Dendritic cell treated with granulocyte-macrophage colony-stimulating factor and Interleukin-4, amounts not matched to agents 40 ng/mL and 50 ng/mL, for 4 days (primary cell): ENCODE measurements around the gene BMERB1.
"Not testable (repeated sequence)": the region's sequence is repeated elsewhere in the genome, so short reads cannot be mapped to it uniquely, and the experiment has no call there.

ENCODE experiments used
- H3K27ac Mint-ChIP-seq: one replicate; pipeline ENCODE4 v1.8.0; 2022; ENCODE audit warnings: mild to moderate bottlenecking, mixed read lengths
- H3K27me3 Mint-ChIP-seq: one replicate; pipeline ENCODE4 v1.8.0; 2022; ENCODE audit warnings: mild to moderate bottlenecking, mixed read lengths
- H3K36me3 Mint-ChIP-seq: one replicate; pipeline ENCODE4 v1.8.0; 2022; ENCODE audit warnings: low read depth, mixed read lengths
- H3K4me1 Mint-ChIP-seq: one replicate; pipeline ENCODE4 v1.8.0; 2022; ENCODE audit warnings: low read depth, mixed read lengths
- H3K4me3 Mint-ChIP-seq: one replicate; pipeline ENCODE4 v1.8.0; 2022; ENCODE audit warnings: mild to moderate bottlenecking, moderate library complexity, mixed read lengths
- H3K9me3 Mint-ChIP-seq: one replicate; pipeline ENCODE4 v1.8.0; 2022; ENCODE audit warnings: mixed read lengths
- intact Hi-C: fragments of 100-400 bp; cut with micrococcal nuclease; formaldehyde crosslinking; loops from one replicate; pipeline ENCODE4 v1.15.0; 2022

Gene BMERB1

GRCh38 chr16:15605839-15606517 is 171.6 kb downstream of the BMERB1 start:
- Mint-ChIP-seq H3K27me3 (no peaks in the 10 kb centered on the region), H3K4me3 (no peak overlapping the region), H3K9me3 (no peaks in the 10 kb centered on the region), H3K27ac (no peak overlapping the region), H3K36me3 (peaks cover 100% of the 10 kb centered on the region), H3K4me1 (peaks cover 34% of the 10 kb centered on the region)
- intact Hi-C loops: no loop called here

GRCh38 chr16:15606518-15607220 is 172.3 kb downstream of the BMERB1 start:
- H3K36me3 Mint-ChIP-seq: peaks cover 98% of the 10 kb centered on the region
- H3K4me1 Mint-ChIP-seq: peaks cover 28% of the 10 kb centered on the region
- peak overlapping the region; percentile 54 for H3K27ac Mint-ChIP-seq
- H3K27me3 Mint-ChIP-seq: no peaks in the 10 kb centered on the region
- intact Hi-C loops: no loop called here
- no peaks in the 10 kb centered on the region for H3K9me3 Mint-ChIP-seq
- H3K4me3 Mint-ChIP-seq: no peak overlapping the region

- H3K27me3 Mint-ChIP-seq, intact Hi-C loops, H3K4me3 Mint-ChIP-seq, H3K9me3 Mint-ChIP-seq: not testable (repeated sequence)
- H3K4me1 Mint-ChIP-seq: peaks cover 28% of the 10 kb centered on the region
- H3K27ac Mint-ChIP-seq: peak overlapping the region; percentile 54
- peaks cover 98% of the 10 kb centered on the region for H3K36me3 Mint-ChIP-seq
Measured at GRCh38 chr16:15607221-15607699, 172.9 kb downstream of the BMERB1 start.

GRCh38 chr16:15607700-15608396 is 173.5 kb downstream of the BMERB1 start:
- peaks cover 28% of the 10 kb centered on the region for H3K4me1 Mint-ChIP-seq
- no peaks in the 10 kb centered on the region for H3K27me3 Mint-ChIP-seq
- H3K4me3 Mint-ChIP-seq: no peak overlapping the region
- no peaks in the 10 kb centered on the region for H3K9me3 Mint-ChIP-seq
- intact Hi-C loops: no loop called here
- peaks cover 98% of the 10 kb centered on the region for H3K36me3 Mint-ChIP-seq
- H3K27ac Mint-ChIP-seq: peak overlapping the region; percentile 54

GRCh38 chr16:15608398-15609285 is 174.3 kb downstream of the BMERB1 start:
- H3K4me3 Mint-ChIP-seq: no peak overlapping the region
- no peaks in the 10 kb centered on the region for H3K9me3 Mint-ChIP-seq

GRCh38 chr16:15609286-15609649 is 174.9 kb downstream of the BMERB1 start:
- no peaks in the 10 kb centered on the region for H3K27me3 Mint-ChIP-seq
- H3K4me1 Mint-ChIP-seq: peaks cover 28% of the 10 kb centered on the region
- H3K9me3 Mint-ChIP-seq: no peaks in the 10 kb centered on the region
- H3K27ac Mint-ChIP-seq: no peak overlapping the region
- H3K4me3 Mint-ChIP-seq: no peak overlapping the region
- peaks cover 98% of the 10 kb centered on the region for H3K36me3 Mint-ChIP-seq
- intact Hi-C loops: no loop called here

More at GRCh38 chr16:15608398-15609285, 174.3 kb downstream of the BMERB1 start:
- Mint-ChIP-seq H3K27ac (peak overlapping the region; percentile 54), H3K4me1 (peaks cover 28% of the 10 kb centered on the region), H3K27me3 (no peaks in the 10 kb centered on the region), H3K36me3 (peaks cover 98% of the 10 kb centered on the region)
- intact Hi-C loops: no loop called here

GRCh38 chr16:15610369-15610871 is 176.0 kb downstream of the BMERB1 start:
- no peaks in the 10 kb centered on the region for H3K9me3 Mint-ChIP-seq
- no peak overlapping the region for H3K4me3 Mint-ChIP-seq
- H3K27ac Mint-ChIP-seq: no peak overlapping the region
- intact Hi-C loops: no loop called here
- H3K36me3 Mint-ChIP-seq: peaks cover 98% of the 10 kb centered on the region
- H3K4me1 Mint-ChIP-seq: peaks cover 28% of the 10 kb centered on the region
- no peaks in the 10 kb centered on the region for H3K27me3 Mint-ChIP-seq

- H3K4me1 Mint-ChIP-seq: peaks cover 18% of the 10 kb centered on the region
Measured at GRCh38 chr16:15611610-15612009, 177.2 kb downstream of the BMERB1 start.

GRCh38 chr16:15613676-15614075 is 179.3 kb downstream of the BMERB1 start:
- Mint-ChIP-seq H3K27ac (no peak overlapping the region), H3K27me3 (no peaks in the 10 kb centered on the region), H3K4me3 (no peak overlapping the region), H3K36me3 (peaks cover 98% of the 10 kb centered on the region), H3K9me3 (no peaks in the 10 kb centered on the region), H3K4me1 (no peaks in the 10 kb centered on the region)
- intact Hi-C loops: no loop called here

More at GRCh38 chr16:15611610-15612009, 177.2 kb downstream of the BMERB1 start:
- Mint-ChIP-seq H3K36me3 (peaks cover 98% of the 10 kb centered on the region), H3K27me3 (no peaks in the 10 kb centered on the region), H3K4me3 (no peak overlapping the region), H3K9me3 (no peaks in the 10 kb centered on the region), H3K27ac (no peak overlapping the region)
- intact Hi-C loops: no loop called here

GRCh38 chr16:15616012-15616411 is 181.6 kb downstream of the BMERB1 start:
- H3K27ac Mint-ChIP-seq: no peak overlapping the region
- H3K4me3 Mint-ChIP-seq: no peak overlapping the region
- no peaks in the 10 kb centered on the region for H3K27me3 Mint-ChIP-seq
- peaks cover 7% of the 10 kb centered on the region for H3K4me1 Mint-ChIP-seq
- no peaks in the 10 kb centered on the region for H3K9me3 Mint-ChIP-seq
- peaks cover 98% of the 10 kb centered on the region for H3K36me3 Mint-ChIP-seq
- intact Hi-C loops: no loop called here

- no peak overlapping the region for H3K27ac Mint-ChIP-seq
- intact Hi-C loops: no loop called here
- H3K36me3 Mint-ChIP-seq: peaks cover 100% of the 10 kb centered on the region
- H3K27me3 Mint-ChIP-seq: no peaks in the 10 kb centered on the region
- no peaks in the 10 kb centered on the region for H3K9me3 Mint-ChIP-seq
- H3K4me1 Mint-ChIP-seq: peaks cover 8% of the 10 kb centered on the region
- no peak overlapping the region for H3K4me3 Mint-ChIP-seq
Measured at GRCh38 chr16:15616475-15617165, 182.2 kb downstream of the BMERB1 start.

GRCh38 chr16:15617901-15618300 is 183.5 kb downstream of the BMERB1 start:
- Mint-ChIP-seq H3K4me1 (peaks cover 8% of the 10 kb centered on the region), H3K27ac (peak overlapping the region; percentile 44), H3K9me3 (no peaks in the 10 kb centered on the region), H3K36me3 (peaks cover 100% of the 10 kb centered on the region), H3K27me3 (no peaks in the 10 kb centered on the region), H3K4me3 (no peak overlapping the region)
- intact Hi-C loops: no loop called here

- H3K4me1 Mint-ChIP-seq: peaks cover 8% of the 10 kb centered on the region
- H3K36me3 Mint-ChIP-seq: peaks cover 100% of the 10 kb centered on the region
- H3K27me3 Mint-ChIP-seq: no peaks in the 10 kb centered on the region
- intact Hi-C loops: no loop called here
- H3K27ac Mint-ChIP-seq: no peak overlapping the region
- H3K9me3 Mint-ChIP-seq: no peaks in the 10 kb centered on the region
- H3K4me3 Mint-ChIP-seq: no peak overlapping the region
Measured at GRCh38 chr16:15618392-15618791, 184.0 kb downstream of the BMERB1 start.
